T-helper 1 cell treated with Interleukin-12 subunit alpha and Interleukin-12 subunit beta and Interleukin-4 antibody, amounts not matched to agents 30 μg/mL and 1 μg/mL, for 36 hours (primary cell): ENCODE data around the gene SCAMP4.

Experiments
- H3K27ac Mint-ChIP-seq: one replicate; pipeline ENCODE4 v1.8.0; 2021; ENCODE audit warnings: mild to moderate bottlenecking, mixed read lengths
- H3K27me3 Mint-ChIP-seq: one replicate; pipeline ENCODE4 v1.8.0; 2021; ENCODE audit warnings: low read depth, mixed read lengths
- H3K36me3 Mint-ChIP-seq: one replicate; pipeline ENCODE4 v1.8.0; 2021; ENCODE audit warnings: low read depth, mixed read lengths
- H3K4me1 Mint-ChIP-seq: one replicate; pipeline ENCODE4 v1.8.0; 2021; ENCODE audit warnings: low read depth, mixed read lengths
- H3K4me3 Mint-ChIP-seq: one replicate; pipeline ENCODE4 v1.8.0; 2021; ENCODE audit warnings: mild to moderate bottlenecking, moderate library complexity, mixed read lengths
- H3K9me3 Mint-ChIP-seq: one replicate; pipeline ENCODE4 v1.8.0; 2021; ENCODE audit warnings: mixed read lengths

SCAMP4 gene

GRCh38 chr19:1942934-1943555, 37.8 kb downstream of the SCAMP4 start:
- Mint-ChIP-seq H3K27ac (peak overlapping the region; percentile 89), H3K4me3 (peak overlapping the region; percentile 90), H3K4me1 (peaks cover 23% of the 10 kb centered on the region)

GRCh38 chr19:1943661-1944087, 38.5 kb downstream of the SCAMP4 start:
- peaks cover 23% of the 10 kb centered on the region for H3K4me1 Mint-ChIP-seq
- no peaks in the 10 kb centered on the region for H3K27me3 Mint-ChIP-seq
- no peaks in the 10 kb centered on the region for H3K9me3 Mint-ChIP-seq
- H3K36me3 Mint-ChIP-seq = peaks cover 17% of the 10 kb centered on the region
- H3K27ac Mint-ChIP-seq = peak overlapping the region; percentile 89
- H3K4me3 Mint-ChIP-seq = peak overlapping the region; percentile 90

More at GRCh38 chr19:1942934-1943555, 37.8 kb downstream of the SCAMP4 start:
- no peaks in the 10 kb centered on the region for H3K9me3 Mint-ChIP-seq
- H3K36me3 Mint-ChIP-seq = peaks cover 14% of the 10 kb centered on the region
- H3K27me3 Mint-ChIP-seq = no peaks in the 10 kb centered on the region

- H3K36me3 Mint-ChIP-seq = peaks cover 21% of the 10 kb centered on the region
- H3K4me1 Mint-ChIP-seq = peaks cover 25% of the 10 kb centered on the region
- no peaks in the 10 kb centered on the region for H3K27me3 Mint-ChIP-seq
- H3K9me3 Mint-ChIP-seq = no peaks in the 10 kb centered on the region
- no peak overlapping the region for H3K4me3 Mint-ChIP-seq
- no peak overlapping the region for H3K27ac Mint-ChIP-seq
Observed at GRCh38 chr19:1944088-1944915, 39.1 kb downstream of the SCAMP4 start.

GRCh38 chr19:1944916-1945561, 39.8 kb downstream of the SCAMP4 start:
- Mint-ChIP-seq H3K4me3 (no peak overlapping the region), H3K36me3 (peaks cover 19% of the 10 kb centered on the region), H3K27ac (no peak overlapping the region), H3K4me1 (peaks cover 19% of the 10 kb centered on the region), H3K9me3 (no peaks in the 10 kb centered on the region), H3K27me3 (no peaks in the 10 kb centered on the region)

GRCh38 chr19:1945899-1946298, 40.7 kb downstream of the SCAMP4 start:
- peak overlapping the region; percentile 45 for H3K27ac Mint-ChIP-seq
- no peaks in the 10 kb centered on the region for H3K27me3 Mint-ChIP-seq
- H3K9me3 Mint-ChIP-seq = no peaks in the 10 kb centered on the region
- H3K36me3 Mint-ChIP-seq = peaks cover 21% of the 10 kb centered on the region
- no peak overlapping the region for H3K4me3 Mint-ChIP-seq
- peaks cover 15% of the 10 kb centered on the region for H3K4me1 Mint-ChIP-seq

GRCh38 chr19:1947651-1948209, 42.5 kb downstream of the SCAMP4 start:
- Mint-ChIP-seq H3K27ac (no peak overlapping the region), H3K36me3 (peaks cover 21% of the 10 kb centered on the region), H3K9me3 (no peaks in the 10 kb centered on the region), H3K4me3 (no peak overlapping the region), H3K27me3 (no peaks in the 10 kb centered on the region), H3K4me1 (peaks cover 14% of the 10 kb centered on the region)

GRCh38 chr19:1949304-1950101, 44.3 kb downstream of the SCAMP4 start:
- Mint-ChIP-seq H3K27me3 (no peaks in the 10 kb centered on the region), H3K9me3 (no peaks in the 10 kb centered on the region), H3K4me3 (no peak overlapping the region), H3K4me1 (peaks cover 7% of the 10 kb centered on the region), H3K27ac (no peak overlapping the region), H3K36me3 (peaks cover 17% of the 10 kb centered on the region)

GRCh38 chr19:1950640-1951039, 45.4 kb downstream of the SCAMP4 start:
- Mint-ChIP-seq H3K4me1 (peaks cover 7% of the 10 kb centered on the region), H3K27me3 (no peaks in the 10 kb centered on the region), H3K27ac (no peak overlapping the region), H3K4me3 (no peak overlapping the region), H3K36me3 (peaks cover 17% of the 10 kb centered on the region), H3K9me3 (no peaks in the 10 kb centered on the region)

- Mint-ChIP-seq H3K4me1 (peaks cover 3% of the 10 kb centered on the region), H3K36me3 (peaks cover 14% of the 10 kb centered on the region)
Observed at GRCh38 chr19:1952635-1953034, 47.4 kb downstream of the SCAMP4 start.

GRCh38 chr19:1953037-1953436, 47.8 kb downstream of the SCAMP4 start:
- Mint-ChIP-seq H3K27me3 (no peaks in the 10 kb centered on the region), H3K27ac (no peak overlapping the region), H3K4me1 (peaks cover 3% of the 10 kb centered on the region), H3K9me3 (no peaks in the 10 kb centered on the region), H3K36me3 (peaks cover 14% of the 10 kb centered on the region), H3K4me3 (no peak overlapping the region)

More at GRCh38 chr19:1952635-1953034, 47.4 kb downstream of the SCAMP4 start:
- no peaks in the 10 kb centered on the region for H3K27me3 Mint-ChIP-seq
- no peak overlapping the region for H3K27ac Mint-ChIP-seq
- no peak overlapping the region for H3K4me3 Mint-ChIP-seq
- no peaks in the 10 kb centered on the region for H3K9me3 Mint-ChIP-seq

- no peak overlapping the region for H3K27ac Mint-ChIP-seq
- no peak overlapping the region for H3K4me3 Mint-ChIP-seq
- H3K9me3 Mint-ChIP-seq = no peaks in the 10 kb centered on the region
Observed at GRCh38 chr19:1953441-1954094, 48.4 kb downstream of the SCAMP4 start.

GRCh38 chr19:1954532-1954933, 49.3 kb downstream of the SCAMP4 start:
- Mint-ChIP-seq H3K27me3 (no peaks in the 10 kb centered on the region), H3K4me3 (no peak overlapping the region), H3K4me1 (no peaks in the 10 kb centered on the region), H3K27ac (no peak overlapping the region), H3K9me3 (no peaks in the 10 kb centered on the region), H3K36me3 (peaks cover 5% of the 10 kb centered on the region)

More at GRCh38 chr19:1953441-1954094, 48.4 kb downstream of the SCAMP4 start:
- no peaks in the 10 kb centered on the region for H3K27me3 Mint-ChIP-seq
- H3K36me3 Mint-ChIP-seq = peaks cover 12% of the 10 kb centered on the region
- peaks cover 3% of the 10 kb centered on the region for H3K4me1 Mint-ChIP-seq
